Bone marrow (tissue), 2 donors: Measurements from ENCODE around the gene QRFP.

Source experiments
- DNase-seq, 2 donors: peaks; one replicate each; lab custom pipeline; 2025; lab: John Stamatoyannopoulos, UW

Gene QRFP

DNA sequence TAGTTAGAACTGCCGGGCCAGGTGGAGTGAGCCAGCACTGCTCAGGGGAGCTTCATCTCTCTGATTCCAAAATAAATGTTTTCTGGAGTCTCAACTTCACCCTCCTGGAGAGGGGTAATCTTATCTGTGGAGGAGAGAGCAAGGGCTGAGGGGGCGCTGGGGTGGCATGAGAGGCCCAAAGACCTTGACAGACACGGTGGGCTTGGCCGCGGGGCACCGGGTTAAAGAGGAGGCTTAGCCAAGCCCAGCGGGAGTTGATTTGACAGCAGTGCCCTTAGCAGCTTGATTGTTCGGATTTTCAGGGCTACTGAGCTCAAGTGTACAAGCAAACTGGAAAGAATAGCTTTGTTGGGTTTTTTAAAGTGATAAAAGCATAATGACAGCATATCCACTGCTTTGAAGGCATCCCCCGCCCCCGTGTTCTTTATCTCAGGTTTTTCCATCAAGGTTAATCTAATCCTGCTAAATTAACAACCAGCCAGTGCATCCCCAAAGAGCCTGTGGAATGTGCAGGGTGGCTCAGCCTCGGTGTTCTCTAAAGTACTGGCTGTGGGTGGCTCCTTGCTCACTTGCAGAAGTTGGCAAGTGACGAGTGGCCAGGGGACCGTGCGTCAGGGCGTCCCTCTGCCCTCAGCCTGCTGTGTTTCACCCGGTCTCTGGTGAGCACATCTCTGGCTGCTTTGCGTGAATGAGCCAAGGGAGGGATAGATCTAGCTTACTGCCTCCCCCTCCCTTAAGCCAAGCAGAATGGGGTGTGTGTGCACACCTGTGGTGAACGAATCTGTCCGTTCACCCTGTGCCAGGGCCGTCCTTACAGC is 5.5 kb downstream of the QRFP start:
- DNase-seq: no peak

GRCh38 chr9:130890124-130890523 is 6.5 kb downstream of the QRFP start:
- DNase-seq: no peak

GRCh38 chr9:130888146-130888885 is 8.3 kb downstream of the QRFP start:
- DNase-seq: no peak

DNA sequence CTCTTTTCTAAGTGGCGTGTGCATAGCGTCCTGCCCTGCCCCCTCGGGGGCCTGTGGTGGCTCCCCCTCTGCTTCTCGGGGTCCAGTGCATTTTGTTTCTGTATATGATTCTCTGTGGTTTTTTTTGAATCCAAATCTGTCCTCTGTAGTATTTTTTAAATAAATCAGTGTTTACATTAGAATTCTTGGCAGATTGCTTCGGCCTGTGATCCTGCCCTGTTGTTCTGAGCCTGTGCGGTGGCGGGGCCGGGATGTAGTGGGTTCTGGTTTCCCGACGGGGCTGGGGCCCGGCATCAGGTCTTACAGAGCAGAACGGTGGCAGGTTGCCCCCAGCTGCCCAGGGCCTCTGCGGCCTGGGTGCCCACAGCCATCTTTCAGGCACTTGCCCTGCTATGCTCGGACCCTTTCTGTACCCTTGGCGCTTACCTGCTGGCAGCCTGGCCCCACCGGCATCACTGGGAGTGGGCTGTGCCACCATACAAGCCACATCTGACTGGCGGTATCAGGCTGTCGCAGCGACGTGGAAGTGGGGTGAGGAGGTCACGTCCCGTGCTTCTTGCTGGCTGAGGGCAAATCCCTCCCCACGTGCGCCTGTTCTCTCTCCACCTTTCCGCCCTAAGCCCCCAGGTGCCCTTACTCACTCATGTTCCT is 9.0 kb downstream of the QRFP start:
- DNase-seq: no peak

- DNase-seq: no peak
Measured at GRCh38 chr9:130886981-130887380, 9.6 kb downstream of the QRFP start.

DNA sequence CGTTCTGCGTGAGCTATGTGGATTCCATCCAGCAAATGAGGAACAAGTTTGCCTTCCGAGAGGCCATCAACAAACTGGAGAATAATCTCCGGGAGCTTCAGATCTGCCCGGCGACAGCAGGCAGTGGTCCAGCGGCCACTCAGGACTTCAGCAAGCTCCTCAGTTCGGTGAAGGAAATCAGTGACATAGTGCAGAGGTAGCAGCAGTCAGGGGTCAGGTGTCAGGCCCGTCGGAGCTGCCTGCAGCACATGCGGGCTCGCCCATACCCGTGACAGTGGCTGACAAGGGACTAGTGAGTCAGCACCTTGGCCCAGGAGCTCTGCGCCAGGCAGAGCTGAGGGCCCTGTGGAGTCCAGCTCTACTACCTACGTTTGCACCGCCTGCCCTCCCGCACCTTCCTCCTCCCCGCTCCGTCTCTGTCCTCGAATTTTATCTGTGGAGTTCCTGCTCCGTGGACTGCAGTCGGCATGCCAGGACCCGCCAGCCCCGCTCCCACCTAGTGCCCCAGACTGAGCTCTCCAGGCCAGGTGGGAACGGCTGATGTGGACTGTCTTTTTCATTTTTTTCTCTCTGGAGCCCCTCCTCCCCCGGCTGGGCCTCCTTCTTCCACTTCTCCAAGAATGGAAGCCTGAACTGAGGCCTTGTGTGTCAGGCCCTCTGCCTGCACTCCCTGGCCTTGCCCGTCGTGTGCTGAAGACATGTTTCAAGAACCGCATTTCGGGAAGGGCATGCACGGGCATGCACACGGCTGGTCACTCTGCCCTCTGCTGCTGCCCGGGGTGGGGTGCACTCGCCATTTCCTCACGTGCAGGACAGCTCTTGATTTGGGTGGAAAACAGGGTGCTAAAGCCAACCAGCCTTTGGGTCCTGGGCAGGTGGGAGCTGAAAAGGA is 10.9 kb downstream of the QRFP start:
- DNase-seq: no peak

DNA sequence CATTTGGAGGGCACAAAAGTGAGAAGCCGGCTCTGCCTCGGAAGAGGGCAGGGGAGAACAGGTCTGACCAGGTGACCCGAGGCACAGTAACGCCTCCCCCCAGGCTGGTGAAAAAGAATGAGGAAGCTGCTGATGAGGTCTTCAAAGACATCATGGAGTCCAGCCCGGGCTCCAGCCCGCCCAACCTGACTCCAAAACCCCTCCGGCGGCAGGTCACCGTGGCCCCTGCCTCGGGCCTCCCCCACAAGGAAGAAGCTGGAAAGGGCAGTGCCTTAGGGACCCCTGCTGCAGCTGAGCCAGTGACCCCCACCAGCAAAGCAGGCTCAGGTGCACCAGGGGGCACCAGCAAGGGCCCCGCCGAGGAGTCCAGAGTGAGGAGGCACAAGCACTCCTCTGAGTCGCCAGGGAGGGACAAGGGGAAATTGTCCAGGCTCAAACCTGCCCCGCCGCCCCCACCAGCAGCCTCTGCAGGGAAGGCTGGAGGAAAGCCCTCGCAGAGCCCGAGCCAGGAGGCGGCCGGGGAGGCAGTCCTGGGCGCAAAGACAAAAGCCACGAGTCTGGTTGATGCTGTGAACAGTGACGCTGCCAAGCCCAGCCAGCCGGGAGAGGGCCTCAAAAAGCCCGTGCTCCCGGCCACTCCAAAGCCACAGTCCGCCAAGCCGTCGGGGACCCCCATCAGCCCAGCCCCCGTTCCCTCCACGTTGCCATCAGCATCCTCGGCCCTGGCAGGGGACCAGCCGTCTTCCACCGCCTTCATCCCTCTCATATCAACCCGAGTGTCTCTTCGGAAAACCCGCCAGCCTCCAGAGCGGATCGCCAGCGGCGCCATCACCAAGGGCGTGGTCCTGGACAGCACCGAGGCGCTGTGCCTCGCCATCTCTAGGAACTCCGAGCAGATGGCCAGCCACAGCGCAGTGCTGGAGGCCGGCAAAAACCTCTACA is 11.8 kb downstream of the QRFP start:
- no peak for DNase-seq

- no peak for DNase-seq
Measured at GRCh38 chr9:130884111-130884531, 12.5 kb downstream of the QRFP start.

DNA sequence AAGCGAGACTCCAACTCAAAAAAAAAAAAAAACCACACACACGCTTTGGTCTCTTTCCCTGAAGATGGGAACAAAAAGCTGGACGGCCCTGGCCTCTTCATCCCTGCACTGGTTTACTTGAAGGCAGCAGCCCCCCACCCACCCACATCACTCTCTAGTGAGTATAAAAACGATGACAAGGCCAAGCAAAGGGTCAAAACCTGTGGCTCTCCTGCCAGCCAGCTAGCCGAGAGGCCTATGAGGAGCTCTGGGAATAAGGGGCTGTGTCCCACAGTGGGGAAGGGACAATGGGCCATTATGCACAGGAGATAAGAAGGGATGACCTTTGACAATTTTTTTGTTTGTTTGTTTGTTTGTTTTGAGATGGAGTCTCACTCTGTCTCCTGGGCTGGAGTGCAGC is 13.1 kb downstream of the QRFP start:
- DNase-seq: no peak

DNA sequence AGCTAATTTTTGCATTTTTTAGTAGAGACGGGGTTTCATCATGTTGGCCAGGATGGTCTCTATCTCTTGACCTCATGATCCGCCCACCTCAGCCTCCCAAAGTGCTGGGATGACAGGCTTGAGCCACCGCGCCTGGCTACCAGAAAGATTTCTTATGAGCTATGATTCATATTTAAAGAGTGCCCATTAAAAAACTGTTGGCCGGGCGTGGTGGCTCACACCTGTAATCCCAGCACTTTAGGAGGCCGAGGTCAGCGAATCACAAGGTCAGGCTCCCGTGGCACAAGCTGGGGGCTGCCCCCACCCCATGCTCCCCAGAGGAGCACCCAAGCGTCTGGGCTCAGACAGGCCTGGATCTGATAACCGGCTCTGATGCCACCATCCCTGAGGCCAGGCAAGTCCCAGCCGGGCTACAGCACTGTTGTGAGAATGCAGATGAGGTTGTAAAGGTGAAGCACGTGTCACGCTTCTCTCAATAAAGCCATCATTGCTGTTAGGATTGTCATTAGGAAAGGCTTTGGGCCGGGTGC is 13.9 kb downstream of the QRFP start:
- no peak for DNase-seq

DNA sequence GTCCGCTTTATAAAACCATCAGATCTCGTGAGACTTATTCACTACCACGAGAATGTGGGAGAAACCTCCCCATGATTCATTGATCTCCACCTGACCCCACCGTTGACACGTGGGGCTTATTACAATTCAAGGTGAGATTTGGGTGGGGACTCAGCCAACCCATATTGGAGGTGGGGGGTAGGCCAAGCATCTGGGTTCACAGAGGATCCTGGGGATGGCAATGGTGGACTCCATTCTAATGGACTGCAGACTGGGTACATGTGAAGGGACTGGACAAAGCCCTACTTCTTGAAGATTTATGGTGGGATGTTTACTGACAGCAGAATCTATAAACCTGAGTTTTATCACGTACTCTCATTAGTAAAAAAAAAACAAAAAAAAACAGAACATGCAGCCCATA is 15.1 kb downstream of the QRFP start:
- DNase-seq: no peak

DNA sequence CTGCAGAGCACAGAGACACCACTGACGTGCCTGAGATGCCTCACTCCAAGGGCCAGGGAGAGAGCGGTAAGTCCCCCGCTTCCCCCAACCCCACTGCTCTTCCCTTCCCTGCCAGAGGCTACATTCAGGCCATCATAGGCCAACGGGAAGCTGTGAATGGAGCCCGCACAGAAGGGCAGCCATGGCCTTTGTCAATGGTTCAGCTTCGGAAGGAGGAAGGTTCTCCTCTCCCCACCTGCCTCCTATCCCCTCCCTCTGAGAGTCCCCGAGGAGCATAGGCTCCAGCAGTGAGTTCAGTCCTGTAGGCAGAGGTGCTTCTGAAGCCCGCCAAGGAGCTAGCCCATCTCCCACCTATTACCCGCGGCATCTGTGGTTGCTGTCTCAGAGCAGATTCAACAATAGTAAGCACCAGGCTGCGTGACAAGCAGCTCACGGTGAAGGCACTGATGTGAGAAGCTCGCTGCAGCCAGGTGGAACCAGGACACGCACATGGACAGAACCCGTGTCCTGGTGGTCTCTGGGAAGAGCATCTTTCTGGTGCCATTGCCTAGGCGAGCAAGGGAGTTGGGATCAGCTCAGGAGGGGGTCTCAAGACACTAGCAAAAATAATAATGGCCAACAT is 15.9 kb downstream of the QRFP start:
- DNase-seq: no peak

DNA sequence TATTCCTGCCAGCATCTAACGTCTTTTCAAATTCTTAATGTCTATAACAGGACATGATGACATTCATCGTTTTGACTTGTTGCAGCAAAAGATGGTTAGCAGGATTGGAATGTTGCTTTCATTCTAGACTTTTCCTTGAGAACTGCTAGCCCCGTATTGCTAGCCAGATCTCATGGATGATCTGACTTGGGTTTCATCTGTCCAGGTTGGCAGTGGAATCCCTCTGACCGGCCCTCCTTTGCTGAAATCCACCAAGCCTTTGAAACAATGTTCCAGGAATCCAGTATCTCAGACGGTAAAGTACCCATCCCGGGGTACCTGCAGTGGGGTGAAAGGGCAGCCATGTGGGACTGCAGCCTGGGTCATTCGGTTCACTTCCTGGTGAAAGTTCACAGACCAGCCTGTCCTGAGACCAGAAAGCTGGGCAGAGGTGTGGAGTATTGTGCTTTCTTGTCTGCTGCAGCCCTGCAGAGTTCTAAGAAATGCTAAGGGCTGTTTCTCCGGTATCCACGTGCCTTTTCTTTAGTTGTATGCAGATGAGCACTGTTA is 16.7 kb downstream of the QRFP start:
- DNase-seq: no peak

- DNase-seq: no peak
Measured at GRCh38 chr9:130878295-130878694, 18.3 kb downstream of the QRFP start.

- DNase-seq: no peak
Measured at GRCh38 chr9:130877300-130877699, 19.3 kb downstream of the QRFP start.

GRCh38 chr9:130874783-130875182 is 21.8 kb downstream of the QRFP start:
- no peak for DNase-seq

GRCh38 chr9:130873966-130874365 is 22.6 kb downstream of the QRFP start:
- no peak for DNase-seq

GRCh38 chr9:130872912-130873503 is 23.6 kb downstream of the QRFP start:
- no peak for DNase-seq

DNA sequence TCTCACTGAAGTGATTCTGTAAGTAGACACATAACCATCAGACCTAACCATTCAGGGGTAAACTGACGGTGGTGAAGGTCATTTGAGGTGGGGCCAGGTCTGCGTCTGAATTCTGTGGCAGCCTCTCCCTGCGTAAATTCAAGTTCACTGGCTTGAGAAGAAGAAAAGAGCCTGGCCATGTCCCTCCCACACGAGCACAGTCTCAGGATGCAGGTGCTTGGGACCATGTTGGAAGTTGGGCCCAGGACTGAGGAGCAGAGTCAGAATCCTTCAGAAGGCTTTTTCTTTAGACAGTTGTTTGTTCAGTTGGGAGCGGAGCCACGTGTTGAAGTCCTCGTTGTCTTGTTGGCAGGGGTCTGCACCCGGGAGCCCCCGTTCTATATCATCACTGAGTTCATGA is 24.1 kb downstream of the QRFP start:
- DNase-seq: no peak
